Activated T-helper 9 cell treated with anti-CD3 and anti-CD28 coated beads, Interleukin-2, amount 50 U/mL, for 16 hours (primary cell): ENCODE measurements around the gene MEX3C.

ENCODE experiments used
- DNase-seq: peaks from one replicate; pipeline ENCODE4 v3.0.0-alpha.2; 2020; ENCODE audit warnings: low read depth

The MEX3C gene

GRCh38 chr18:51153659-51154371 is 43.7 kb downstream of the MEX3C start:
- DNase-seq = peak; percentile 24

GRCh38 chr18:51151568-51152511 is 45.6 kb downstream of the MEX3C start:
- peak; percentile 66 for DNase-seq

GRCh38 chr18:51151185-51151567 is 46.3 kb downstream of the MEX3C start:
- DNase-seq = no peak

- DNase-seq = no peak
Measured at GRCh38 chr18:51150113-51150700, 47.3 kb downstream of the MEX3C start.

GRCh38 chr18:51149670-51150069 is 47.8 kb downstream of the MEX3C start:
- no peak for DNase-seq

- DNase-seq = no peak
Measured at GRCh38 chr18:51146909-51147308, 50.6 kb downstream of the MEX3C start.

GRCh38 chr18:51138936-51139335 is 58.5 kb downstream of the MEX3C start:
- no peak for DNase-seq

- no peak for DNase-seq
Measured at GRCh38 chr18:51137891-51138290, 59.6 kb downstream of the MEX3C start.

GRCh38 chr18:51137026-51137729 is 60.3 kb downstream of the MEX3C start:
- DNase-seq = no peak

GRCh38 chr18:51135795-51136194 is 61.7 kb downstream of the MEX3C start:
- DNase-seq = no peak

- DNase-seq = no peak
Measured at GRCh38 chr18:51135364-51135763, 62.1 kb downstream of the MEX3C start.

- DNase-seq = no peak
Measured at GRCh38 chr18:51134721-51135120, 62.8 kb downstream of the MEX3C start.

- no peak for DNase-seq
Measured at GRCh38 chr18:51133580-51134160, 63.8 kb downstream of the MEX3C start.

GRCh38 chr18:51132256-51132935 is 65.1 kb downstream of the MEX3C start:
- DNase-seq = no peak

- no peak for DNase-seq
Measured at GRCh38 chr18:51128533-51128932, 68.9 kb downstream of the MEX3C start.

GRCh38 chr18:51127664-51128063 is 69.8 kb downstream of the MEX3C start:
- DNase-seq = no peak

- no peak for DNase-seq
Measured at GRCh38 chr18:51125976-51126375, 71.5 kb downstream of the MEX3C start.
